K562 (cell line): Measurements from ENCODE around the gene S100A2. TPM values are rescaled to one million over a fixed set of nuclear protein-coding genes. Genes with fewer than 3 reads are reported as not detected.

ENCODE experiments used
- ADNP ChIP-seq: fragments of 200-800 bp; sonication (Bioruptor generic); IDR thresholded peaks from 2 replicates; pipeline ENCODE4 v1.6.1; 2016; ENCODE audit warnings: missing genetic modification characterization, missing compliant biosample characterization
- C11orf30 ChIP-seq: fragments of 450-650 bp; IDR thresholded peaks from 2 replicates; pipeline ENCODE4 v1.6.1; 2016; ENCODE audit warnings: low read depth, mild to moderate bottlenecking
- HDAC2 ChIP-seq: fragments of 450-650 bp; IDR thresholded peaks from 2 replicates; pipeline ENCODE4 v1.6.1; 2016; ENCODE audit warnings: mild to moderate bottlenecking
- KDM1A ChIP-seq, 2 experiments: fragments of 450-650 bp; IDR thresholded peaks; 2 replicates each; pipeline ENCODE4 v1.6.1; 2016; ENCODE audit warnings: mild to moderate bottlenecking in 2 of 2
- NCOR1 ChIP-seq: fragments of 450-650 bp; IDR thresholded peaks from 2 replicates; pipeline ENCODE4 v1.6.1; 2016; ENCODE audit warnings: mild to moderate bottlenecking, moderate library complexity
- NFE2L1 ChIP-seq: fragments of 450-650 bp; IDR thresholded peaks from 2 replicates; pipeline ENCODE4 v1.6.1; 2016; ENCODE audit warnings: missing genetic modification characterization, low read depth, mild to moderate bottlenecking, missing compliant biosample characterization, moderate library complexity, borderline replicate concordance
- RBM25 ChIP-seq: fragments of 200-400 bp; formaldehyde crosslinking; IDR thresholded peaks from 2 replicates; pipeline ENCODE4 v1.6.1; 2018; ENCODE audit warnings: low read length, low read depth, moderate library complexity; ENCODE audit not compliant: severe bottlenecking
- polyA plus RNA-seq, 8 experiments: library from polyadenylated mRNA; depleted of rRNA in 4 of 8; stranded (reverse) in 5 of 8; unstranded in 3 of 8; fragments of >200 nt; fragmentation: Nextera tagmentation in 2 of 8; fragmentation: Illumina TruSeq in 1 of 8; extraction: Ambion mirVana in 2 of 8; extraction: Trizol in 1 of 8; gene quantifications; 2 replicates each; pipeline versions ENCODE4 v1.2.1 to v1.2.3, GENCODE V29; 2011 to 2014; ENCODE audit warnings: inconsistent platforms in 1 of 8, missing spikeins in 1 of 8
- total RNA-seq, 7 experiments: library from RNA; depleted of rRNA in 6 of 7; stranded (reverse); fragments of >200 nt in 6 of 7; fragmentation: Illumina TruSeq in 2 of 7; extraction: Trizol in 2 of 7; gene quantifications; 2 replicates each; pipeline versions ENCODE4 v1.2.1 to v1.2.3, GENCODE V29; 2011 to 2021; ENCODE audit warnings: low replicate concordance in 1 of 7
- TF ChIP-seq, protein P1 (sequence below): fragments of 450-650 bp; formaldehyde crosslinking; IDR thresholded peaks from 2 replicates; pipeline ENCODE4 v1.4.0; 2020; ENCODE audit warnings: mild to moderate bottlenecking, mixed read lengths

Gene S100A2
- total and polyA plus RNA-seq, 9 of the 15 experiments (the other 6 are each of a cell fraction or from before 2014, with no cell fraction given) = 0.28 to 0.65 (median 0.44) TPM; not detected in 4

DNA sequence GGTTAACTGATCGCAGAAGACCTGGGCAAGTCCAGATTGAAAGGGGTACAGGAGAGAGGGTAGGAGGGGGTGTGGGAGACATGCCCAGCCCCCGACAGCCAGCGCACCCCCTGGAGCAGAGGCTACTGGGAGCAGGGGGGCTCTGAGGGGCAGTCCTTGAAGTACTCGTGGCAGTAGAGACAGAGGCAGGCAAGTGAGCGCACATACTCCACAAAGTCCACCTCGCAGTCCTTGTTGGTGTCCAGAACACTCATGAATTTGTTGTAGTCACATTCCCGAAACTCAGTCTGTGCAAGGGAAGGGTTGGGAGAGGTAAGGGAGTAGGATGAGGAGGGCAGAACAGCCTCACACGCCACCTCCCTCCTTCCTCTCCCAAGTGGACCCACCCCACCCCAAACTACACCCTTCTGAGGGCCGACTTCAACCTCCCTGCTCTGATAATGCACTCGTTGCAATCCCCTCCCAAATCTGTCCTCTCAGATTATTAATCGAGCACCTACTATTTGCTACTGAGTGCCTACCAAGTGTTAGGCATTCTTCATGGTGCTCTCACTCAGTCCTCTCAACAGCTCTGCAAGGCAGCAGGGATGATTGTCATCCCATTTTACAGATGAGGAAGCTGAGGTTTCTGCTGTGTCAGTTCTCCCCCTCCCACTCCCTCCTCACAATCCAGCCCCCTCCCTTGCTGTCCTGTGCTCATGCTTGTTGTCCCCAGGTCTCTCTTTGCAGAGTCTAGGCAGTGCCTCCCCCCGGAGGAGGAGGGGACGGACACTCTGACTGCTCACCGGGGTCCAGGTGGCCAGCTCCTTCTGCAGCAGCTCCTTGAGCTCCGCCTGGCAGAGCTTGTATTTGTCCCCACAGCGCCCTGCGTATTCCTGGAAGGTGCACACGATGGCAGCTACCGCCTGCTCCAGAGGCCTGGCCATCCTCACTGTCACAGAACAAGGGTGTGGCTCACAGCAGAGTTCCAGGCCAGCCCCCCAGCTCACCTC, 17.8 kb downstream of the S100A2 start (continued):
- TF ChIP-seq C11orf30 (0 out of 2 replicates have a peak, but pooled peaks have one; percentile 13), KDM1A (IDR thresholded peaks at IDR 0.05) (peak; percentile 87 to 93), NCOR1 (no peak), HDAC2 (peak; percentile 69), RBM25 (peak; percentile 78), NFE2L1 (tag) (no peak), ADNP (peak; percentile 88)
- TF ChIP-seq, protein P1, sequence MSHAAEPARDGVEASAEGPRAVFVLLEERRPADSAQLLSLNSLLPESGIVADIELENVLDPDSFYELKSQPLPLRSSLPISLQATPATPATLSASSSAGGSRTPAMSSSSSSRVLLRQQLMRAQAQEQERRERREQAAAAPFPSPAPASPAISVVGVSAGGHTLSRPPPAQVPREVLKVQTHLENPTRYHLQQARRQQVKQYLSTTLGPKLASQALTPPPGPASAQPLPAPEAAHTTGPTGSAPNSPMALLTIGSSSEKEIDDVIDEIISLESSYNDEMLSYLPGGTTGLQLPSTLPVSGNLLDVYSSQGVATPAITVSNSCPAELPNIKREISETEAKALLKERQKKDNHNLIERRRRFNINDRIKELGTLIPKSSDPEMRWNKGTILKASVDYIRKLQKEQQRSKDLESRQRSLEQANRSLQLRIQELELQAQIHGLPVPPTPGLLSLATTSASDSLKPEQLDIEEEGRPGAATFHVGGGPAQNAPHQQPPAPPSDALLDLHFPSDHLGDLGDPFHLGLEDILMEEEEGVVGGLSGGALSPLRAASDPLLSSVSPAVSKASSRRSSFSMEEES (CRISPR knock-in tag) = no peak
